GM18861 (cell line): ENCODE measurements around the gene RERE.

Source experiments
- ATAC-seq: cut with Tn5 transposase; IDR thresholded peaks from one replicate; pipeline ENCODE4 v1.9.1; 2021; ENCODE audit not compliant: unreplicated experiment

RERE gene

DNA sequence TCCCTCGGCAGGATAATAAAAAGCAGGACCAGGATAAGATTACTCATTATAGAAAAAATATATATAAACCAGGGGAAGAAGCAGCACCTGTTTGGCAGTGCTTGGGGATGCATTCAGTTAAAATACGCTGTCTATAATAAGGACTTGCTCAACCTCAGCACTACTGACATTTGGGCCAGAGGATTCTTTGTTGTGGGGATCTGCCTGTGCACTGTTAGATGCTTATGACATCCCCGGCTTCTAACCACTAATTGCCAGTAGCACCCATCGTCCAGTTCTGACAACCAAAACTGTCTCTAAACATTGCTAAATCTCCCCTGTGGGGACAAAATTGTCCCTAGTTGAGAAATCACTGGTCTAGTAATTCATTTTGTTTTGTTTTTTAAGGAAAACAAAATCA is 257.4 kb downstream of the RERE start:
- no peak for ATAC-seq

DNA sequence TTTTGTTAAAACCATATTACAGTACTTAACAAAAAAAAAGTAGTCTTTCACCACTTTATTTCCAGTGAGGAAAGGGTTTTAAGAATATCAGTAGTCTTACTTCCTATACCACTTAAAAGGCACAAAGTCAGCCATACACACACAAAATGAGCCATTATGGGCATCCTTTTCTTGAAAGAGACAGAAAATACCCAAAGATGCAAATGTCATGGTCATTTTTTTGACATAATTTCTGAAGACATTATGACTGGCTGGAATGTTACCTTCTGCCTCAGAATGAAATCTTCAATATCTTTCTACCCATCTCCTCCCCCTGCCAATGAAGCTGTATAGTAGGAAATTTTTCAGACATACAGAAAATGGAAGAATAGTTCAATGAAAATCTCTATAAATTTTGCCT is 261.9 kb downstream of the RERE start:
- ATAC-seq, result no peak

DNA sequence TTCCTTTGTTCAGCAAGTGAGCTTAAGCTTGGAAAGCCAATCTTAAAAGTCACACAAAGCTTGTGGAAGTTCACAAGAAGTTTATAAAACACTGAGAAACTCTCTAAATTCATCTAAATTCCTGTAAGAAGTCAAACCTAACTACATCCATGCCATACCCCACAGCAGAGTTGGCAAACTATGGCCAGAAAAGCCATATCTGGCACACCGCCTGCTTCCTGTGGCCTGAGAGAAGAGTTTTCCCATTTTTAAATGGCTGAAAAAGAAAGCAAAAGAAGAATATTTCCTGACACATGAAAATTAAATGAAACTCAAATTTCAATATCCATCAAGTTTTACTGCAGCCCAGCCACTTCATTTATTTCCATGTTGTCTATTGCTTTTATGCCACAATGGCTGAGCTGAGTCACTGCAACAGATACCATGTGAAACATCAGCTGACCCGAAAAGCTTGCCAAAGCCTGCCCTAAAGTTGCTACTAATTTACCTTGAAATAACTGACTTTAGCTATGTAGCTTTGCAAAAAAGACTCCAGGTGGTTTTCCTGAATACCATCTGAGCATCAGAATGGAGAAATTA is 262.4 kb downstream of the RERE start:
- no peak for ATAC-seq

DNA sequence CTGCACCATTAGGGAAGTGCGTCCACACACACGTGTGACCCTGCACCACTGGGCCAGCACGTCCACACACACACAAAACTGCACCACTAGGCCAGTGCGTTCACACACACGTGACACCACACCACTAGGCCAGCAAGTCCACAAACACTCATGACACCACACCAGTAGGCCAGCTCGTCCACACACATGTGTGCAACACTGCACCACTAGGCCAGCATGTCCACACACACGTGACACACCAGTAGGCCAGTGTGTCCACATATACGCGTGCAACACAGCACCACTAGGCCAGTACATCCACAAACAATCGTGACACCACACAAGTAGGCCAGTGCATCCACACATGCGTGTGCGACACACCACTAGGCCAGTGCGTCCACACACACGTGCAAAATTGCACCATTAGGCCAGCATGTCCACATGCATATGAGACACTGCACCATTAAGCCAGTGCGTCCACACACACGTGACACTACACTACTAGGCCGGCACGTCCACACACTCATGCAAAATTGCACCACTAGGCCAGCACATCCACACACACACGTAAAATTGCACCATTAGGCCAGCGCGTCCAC is 264.5 kb downstream of the RERE start:
- ATAC-seq, result no peak

DNA sequence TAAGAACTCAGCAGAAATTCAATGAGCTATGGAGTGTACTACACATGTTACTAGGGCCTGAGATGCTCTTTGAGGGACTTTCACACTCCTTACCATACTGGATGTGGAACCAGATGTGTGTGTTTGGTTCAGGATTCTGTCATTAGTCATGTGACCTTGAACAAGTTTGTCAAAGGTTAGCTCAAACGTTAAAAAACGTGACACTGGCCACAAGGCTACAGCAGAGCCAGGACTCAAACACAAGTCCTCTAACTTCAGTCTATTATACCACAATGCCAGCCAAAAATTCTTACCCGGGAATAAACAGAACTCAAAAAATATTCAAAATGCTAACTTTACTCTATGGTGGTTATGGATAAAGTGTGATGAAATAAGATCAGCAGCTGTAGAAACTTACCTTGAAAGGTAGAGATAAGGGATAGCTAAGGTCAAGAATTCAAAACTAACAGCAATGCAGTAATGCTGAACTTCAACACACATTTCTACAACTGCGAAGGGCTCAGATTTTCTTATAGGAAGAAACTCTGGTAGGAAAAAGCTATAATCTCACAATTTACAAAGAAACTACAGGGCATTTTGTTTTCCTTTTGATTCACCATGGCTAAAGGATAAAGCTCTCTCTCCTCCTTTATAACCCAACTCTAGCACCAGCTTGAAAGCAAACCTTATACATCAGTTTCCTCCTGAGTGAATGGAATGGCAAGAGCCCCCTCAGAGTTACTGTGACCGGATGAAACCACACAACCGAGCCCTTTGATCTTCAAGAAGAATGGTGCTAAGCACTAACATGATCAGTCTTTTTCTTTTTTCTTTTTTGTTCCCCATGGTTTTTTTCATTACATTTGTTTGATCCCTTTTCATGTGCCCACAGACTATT is 265.6 kb downstream of the RERE start:
- ATAC-seq, result no peak

DNA sequence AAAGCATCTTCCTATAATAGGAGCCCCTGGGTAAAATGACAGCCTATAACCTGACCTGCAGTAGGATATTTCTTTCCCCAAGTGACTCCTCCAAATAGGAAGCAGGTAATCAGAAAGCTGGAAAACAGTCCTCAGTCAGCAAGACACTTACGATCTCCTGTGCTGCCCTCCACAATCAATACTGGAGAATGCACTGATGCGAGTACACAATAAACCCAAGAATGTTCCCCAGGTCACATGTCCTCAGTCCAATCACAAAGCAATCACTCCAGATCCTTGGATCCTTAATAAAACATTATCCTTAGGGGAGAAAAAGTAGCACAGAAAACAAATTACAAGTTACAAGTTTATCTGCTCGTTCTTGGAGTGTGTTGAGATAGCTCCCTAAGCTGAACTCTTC is 266.4 kb downstream of the RERE start:
- no peak for ATAC-seq

DNA sequence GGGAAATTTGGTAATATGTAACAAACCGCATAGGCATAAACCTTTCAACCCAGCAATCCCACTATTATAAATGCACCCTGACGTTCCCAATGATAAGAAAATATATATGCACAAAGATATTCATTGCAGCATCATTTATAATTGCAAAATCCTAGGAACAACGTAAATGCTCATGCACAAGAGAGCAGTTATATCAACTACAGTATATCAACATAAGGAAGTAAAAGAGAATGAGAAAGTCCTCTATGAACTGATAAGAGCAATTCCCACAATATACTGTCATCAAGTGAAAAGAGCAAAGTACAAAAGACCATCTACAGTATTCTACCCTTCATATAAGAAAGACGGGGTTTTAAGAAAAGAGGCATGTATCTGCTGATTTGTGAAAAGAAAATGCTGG is 269.6 kb downstream of the RERE start:
- no peak for ATAC-seq

DNA sequence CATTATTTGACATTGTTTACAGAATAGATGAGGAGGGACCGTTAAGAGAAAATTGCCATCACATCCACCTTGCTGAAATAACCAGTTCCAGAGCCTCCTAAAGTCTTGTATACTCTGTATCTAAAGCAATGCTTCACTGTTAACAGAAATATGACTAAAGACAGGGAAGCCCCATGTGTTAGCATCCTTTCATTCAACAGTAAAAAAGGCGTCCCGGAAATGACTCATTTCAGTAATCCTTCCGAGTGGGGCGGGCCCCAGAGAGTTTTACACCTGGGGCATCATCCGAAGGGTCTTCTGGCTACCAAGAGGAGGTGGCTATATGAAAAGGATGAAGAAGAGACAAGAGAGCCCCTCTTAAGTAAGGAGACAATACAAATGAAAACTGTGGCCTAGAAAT is 272.4 kb downstream of the RERE start:
- ATAC-seq, result no peak

DNA sequence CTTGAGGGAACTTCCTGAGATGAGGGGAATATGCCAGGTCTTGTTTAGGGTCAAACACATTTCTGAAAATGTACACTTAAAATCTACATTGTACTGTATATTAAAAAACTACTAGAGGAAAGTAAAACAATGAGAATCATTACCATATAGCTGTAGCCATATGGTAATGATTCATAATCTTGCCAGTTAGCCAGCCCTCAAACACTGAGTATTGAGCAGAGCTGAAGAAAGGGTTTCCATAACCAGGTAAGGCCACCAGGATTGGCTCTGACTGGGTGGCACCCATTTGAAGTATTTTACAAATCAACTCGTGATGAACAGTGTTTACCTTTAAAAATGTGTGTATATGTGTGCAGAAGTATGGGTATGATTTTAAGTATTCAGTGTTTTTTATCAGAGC is 272.8 kb downstream of the RERE start:
- no peak for ATAC-seq

DNA sequence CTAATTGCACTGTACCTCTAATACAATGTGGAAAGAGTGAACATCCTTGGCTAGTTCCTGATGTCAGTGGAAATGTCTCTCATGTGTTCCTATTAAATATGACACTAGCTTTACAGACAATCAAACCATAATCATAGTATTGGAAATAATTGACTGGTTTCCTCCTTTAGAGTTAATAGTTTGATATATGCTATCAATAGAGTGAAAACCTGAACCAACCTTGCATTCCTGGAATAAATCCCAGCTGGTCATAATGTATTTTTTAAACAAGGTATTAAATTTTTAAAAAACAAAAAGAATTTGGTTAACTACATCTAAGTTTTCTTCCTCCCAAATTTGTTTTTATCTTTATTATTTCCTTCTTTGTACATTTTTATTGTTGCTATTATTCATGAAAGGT is 273.5 kb downstream of the RERE start:
- no peak for ATAC-seq

DNA sequence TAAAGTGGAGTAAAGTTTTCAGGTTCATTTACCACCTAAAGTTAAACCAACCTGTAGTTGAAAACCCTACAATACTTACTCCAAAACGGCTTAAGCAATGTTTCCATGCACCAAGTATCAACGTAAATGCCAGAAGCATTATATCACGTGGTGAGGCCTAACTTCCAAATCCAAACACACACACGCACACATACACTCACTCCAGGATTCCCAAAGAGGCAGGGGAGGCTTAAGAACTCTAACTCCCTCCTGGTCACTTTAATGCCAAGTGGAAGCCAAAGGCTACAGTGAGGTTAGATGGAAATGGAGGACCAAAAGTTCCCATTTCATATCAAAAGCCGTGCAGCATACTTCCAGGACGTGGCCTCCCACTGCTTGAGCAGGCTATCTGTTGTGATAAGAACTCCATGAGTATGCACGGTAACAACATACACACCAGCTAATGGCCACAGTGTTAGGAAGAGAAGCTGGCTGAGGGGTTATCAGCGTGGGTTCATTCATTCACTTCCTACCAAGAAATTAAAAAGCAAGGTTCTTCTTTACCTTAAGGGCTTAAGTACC is 275.4 kb downstream of the RERE start:
- ATAC-seq, result no peak

DNA sequence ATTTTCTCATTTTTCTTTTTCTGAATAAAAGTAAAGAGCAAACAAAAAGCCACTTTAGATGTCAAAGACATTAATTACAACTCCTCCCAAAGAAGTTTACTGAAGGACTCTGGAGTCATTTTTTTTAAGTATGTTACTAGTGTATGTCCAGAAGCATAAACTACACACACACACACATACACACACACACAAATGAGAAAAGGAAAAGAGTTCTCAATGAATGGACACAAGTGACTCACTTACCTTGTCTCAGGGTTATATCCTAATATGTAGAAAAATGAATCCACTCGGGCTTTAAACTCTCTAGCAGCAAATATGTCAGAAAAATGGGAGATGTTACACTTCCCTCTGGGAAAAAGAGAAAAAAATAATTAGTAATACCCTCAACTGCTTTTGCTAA is 276.5 kb downstream of the RERE start:
- no peak for ATAC-seq

DNA sequence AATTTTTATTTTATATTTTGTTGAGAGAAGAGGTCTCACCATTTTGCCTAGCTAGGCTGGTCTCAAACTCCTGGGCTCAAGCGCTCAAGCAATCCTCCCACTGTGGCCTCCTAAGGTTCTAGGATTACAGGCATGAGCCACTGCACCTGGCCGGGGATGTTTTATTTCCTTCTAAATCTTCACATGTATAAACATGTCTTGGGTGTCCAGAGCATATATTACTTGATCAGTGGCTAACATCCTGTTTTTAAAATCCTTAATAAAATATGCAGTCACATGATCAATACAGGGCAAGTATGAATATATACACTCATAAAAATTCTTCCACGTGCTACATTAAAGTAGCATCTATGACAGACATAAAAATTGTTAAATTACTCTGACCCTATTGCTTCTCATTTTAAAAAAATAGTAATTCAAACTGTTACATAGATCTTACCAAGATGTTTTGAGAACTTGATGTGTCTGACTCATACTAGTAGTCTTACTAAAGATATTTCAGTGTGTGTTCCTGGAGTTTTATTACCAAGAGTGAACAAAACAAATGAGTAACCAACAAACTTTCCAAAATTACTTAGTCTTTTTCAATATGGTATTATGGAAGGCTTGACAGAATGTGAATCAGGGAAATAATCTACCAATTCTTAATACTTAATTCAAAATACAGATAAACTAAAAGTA is 277.0 kb downstream of the RERE start:
- ATAC-seq, result no peak

DNA sequence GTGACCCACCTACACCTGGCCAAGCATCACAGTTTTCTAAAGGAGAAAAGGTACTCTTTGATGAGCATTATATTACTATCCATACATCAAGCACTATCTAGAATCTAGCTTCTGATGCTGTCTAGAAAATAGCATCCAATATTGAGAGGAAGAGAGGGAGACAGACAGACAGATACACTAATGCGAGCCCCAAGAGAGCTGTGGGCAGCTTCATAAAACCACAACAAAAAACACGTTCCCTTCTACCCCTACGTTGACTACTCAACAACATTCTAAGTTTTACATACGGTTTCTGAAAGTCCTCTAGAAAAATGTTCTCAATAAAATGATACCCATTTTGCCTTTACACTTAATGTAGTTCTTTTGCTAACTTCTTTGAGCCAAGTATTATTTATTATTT is 277.8 kb downstream of the RERE start:
- no peak for ATAC-seq

DNA sequence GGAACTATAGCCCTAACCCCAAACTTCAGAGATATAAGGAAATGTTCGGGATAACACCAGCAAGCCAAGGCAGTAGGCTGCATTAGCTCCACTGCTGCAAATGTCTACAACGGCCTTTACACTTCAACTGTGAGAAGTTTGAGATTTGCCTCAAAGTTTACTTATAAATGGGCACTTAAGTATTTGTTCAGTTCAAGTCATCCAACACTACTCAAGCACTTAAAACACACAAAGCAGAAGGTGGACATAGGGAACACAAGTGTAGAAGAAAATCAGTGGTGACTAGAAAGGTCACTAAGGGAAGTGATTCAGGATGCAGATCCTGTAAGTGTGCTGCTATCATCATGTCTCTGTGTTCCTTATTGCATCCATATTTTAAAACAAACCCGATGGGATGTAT is 278.9 kb downstream of the RERE start:
- ATAC-seq, result no peak

DNA sequence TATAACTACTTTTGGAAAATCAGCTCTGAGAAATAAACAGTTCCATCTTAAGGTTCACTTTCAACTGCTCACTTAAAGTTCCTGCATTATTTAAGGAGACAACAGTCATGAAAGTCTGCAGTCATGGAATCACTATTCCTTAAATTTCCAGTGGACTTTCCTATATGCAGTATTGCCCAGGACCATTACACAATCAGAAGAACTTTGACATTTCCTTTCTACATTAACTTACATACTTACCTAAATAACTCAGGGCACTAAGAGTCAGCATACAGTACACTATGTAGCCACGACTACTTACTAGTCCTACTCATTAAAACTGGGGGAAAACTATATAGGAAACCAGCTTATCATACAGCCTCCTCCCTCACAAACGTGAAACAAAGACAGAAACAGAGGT is 279.4 kb downstream of the RERE start:
- no peak for ATAC-seq

DNA sequence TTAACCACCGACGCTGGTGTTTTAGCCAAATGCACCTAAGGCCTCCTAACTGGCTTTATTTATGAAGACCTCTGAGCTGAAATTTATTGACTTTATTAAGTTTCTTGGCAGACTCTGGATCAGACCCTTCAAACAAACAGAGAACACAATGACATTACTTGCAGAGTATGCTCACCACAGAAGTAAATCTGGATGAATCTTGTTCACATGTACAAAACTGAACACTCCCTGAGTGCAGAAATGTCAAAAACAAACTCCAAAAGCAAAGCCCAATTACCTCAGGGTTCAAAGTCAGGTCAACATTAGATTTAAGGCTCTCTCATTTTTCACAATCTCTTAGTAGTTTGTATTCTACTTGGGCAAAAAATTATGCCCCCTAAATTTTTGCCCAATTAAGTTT is 280.9 kb downstream of the RERE start:
- ATAC-seq, result no peak

DNA sequence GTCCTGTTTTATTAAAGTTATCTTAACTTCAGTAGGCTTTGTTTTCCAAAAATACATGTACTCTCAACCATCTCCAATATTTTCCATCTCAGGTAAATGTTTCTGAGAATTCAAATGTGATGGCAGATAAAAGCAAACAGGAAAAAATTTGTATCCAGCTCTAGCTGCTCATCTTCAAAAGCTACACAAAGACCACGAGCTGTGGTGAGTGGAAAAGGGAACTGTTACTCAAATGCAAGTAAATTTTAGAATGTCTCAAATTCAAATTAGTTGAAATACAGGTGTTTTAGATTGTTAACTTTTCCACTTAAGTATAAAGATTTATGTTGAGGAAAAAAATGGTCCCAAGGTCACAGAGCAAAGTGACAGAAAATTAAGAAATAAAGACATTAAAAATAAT is 283.5 kb downstream of the RERE start:
- no peak for ATAC-seq

DNA sequence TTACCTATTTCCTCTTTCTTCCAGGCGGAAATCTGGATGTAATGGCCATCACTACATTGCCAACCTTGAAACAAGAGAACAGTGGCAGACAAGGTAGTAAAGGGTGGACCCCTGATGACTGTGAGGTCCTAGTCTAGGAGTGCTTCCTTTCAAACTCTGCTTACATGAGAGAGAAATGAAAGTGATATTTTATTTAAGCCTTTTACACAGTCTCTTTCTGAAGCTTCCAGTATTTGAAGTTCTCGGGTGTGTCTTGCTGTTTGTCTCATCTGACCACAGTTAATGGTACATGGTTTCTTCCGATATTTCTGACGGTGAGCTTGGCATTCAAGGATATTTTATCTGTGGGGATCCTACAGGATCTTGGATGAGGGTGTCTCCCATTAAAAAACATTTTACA is 284.3 kb downstream of the RERE start:
- ATAC-seq, result peak; percentile 48

DNA sequence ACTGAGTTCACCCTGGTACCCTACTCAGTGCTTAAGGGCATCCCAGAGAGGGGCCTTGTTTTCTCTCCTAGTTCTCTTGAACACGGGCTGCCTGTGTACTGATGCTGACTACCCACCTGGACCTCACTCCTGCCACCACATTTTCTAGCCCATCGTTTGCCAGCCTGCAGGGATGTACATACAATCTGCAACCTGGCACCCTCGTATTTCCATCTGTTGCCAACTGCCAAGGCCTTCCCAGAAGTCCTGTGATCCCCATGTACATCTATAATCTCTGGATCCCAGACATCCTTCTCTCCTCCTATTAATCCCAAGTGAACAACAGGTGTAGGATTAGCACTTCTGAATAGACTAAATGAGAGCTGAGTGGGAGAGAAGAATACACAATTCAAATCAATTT is 287.5 kb downstream of the RERE start:
- no peak for ATAC-seq

DNA sequence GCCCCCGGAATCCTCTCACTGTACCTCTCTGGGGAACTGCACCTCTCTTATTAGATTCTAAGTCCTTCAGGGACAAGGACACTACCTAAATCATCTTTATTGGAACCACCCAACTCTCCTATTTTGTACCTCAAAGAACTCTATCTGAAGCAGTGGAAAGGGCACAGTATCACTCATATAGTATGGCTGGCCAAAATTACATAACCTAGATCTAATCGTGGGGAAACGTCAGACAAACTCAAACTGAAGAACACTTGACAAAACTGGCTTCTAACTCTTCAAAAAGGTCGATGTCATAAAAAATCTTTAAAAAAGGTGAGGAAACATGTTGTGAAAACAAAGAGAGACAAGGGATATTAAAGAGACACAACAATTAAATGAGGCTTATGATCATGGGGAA is 289.5 kb downstream of the RERE start:
- ATAC-seq, result no peak
